Esophagus squamous epithelium (tissue), 5 donors: ENCODE data around the gene AGBL5. TPM values are rescaled to one million over a fixed set of nuclear protein-coding genes. Genes with fewer than 3 reads are reported as not detected.
A peak's percentile ranks its signal among the peaks of the same experiment; 100 is the strongest.

Experiments used
- DNase-seq: peaks from one replicate; lab custom pipeline; 2025; lab: John Stamatoyannopoulos, UW
- H3K27ac ChIP-seq, 4 donors: fragments of 200-600 bp; sonication (generic); one replicate each; pipeline ENCODE4 v1.5.1; 2016 to 2019; ENCODE audit warnings: mild to moderate bottlenecking in 1 of 4
- H3K27me3 ChIP-seq, 4 donors: fragments of 200-600 bp; sonication (generic); 1 replicate in 3 of 4; 2 replicates in 1 of 4; pipeline versions ENCODE4 v1.5.1 to v1.6.0; 2017 to 2021; ENCODE audit warnings: antibody characterized with exemption in 1 of 4
- H3K36me3 ChIP-seq, 3 donors: fragments of 200-600 bp; sonication (generic); one replicate each; pipeline ENCODE4 v1.5.1; 2016 to 2019
- H3K4me1 ChIP-seq, 3 donors: fragments of 200-600 bp; sonication (generic); one replicate each; pipeline ENCODE4 v1.5.1; 2017 to 2019
- H3K4me3 ChIP-seq, 4 donors: fragments of 200-600 bp; sonication (generic); 1 replicate in 3 of 4; 2 replicates in 1 of 4; pipeline ENCODE4 v1.5.1; 2016 to 2019; ENCODE audit warnings: mild to moderate bottlenecking in 2 of 4, moderate library complexity in 1 of 4
- H3K9me3 ChIP-seq, 3 donors: fragments of 200-600 bp; sonication (generic); one replicate each; pipeline ENCODE4 v1.5.1; 2016 to 2019
- CTCF ChIP-seq, 6 experiments: fragments of 450-650 bp in 4 of 6; fragments of 200-600 bp in 2 of 6; sonication (generic) in 2 of 6; IDR thresholded peaks; one replicate each; pipeline ENCODE4 v1.5.1; 2016 to 2019; ENCODE audit warnings: antibody characterized with exemption in 6 of 6, mild to moderate bottlenecking in 4 of 6, moderate library complexity in 4 of 6
- POLR2A ChIP-seq, 4 donors: fragments of 450-650 bp; IDR thresholded peaks; one replicate each; pipeline ENCODE4 v1.6.1; 2017; ENCODE audit warnings: antibody characterized with exemption in 4 of 4, mild to moderate bottlenecking in 4 of 4, moderate library complexity in 3 of 4
- WGBS, 2 donors: methylation state at CpG; one replicate each; pipeline ENCODE4 v1.1.5; 2018; 5-methylcytosine and 5-hydroxymethylcytosine counted together
- intact Hi-C: fragments of 100-400 bp; cut with DNase I; formaldehyde crosslinking; loops from one replicate; pipeline ENCODE4 v1.15.0; 2022
- total RNA-seq, 4 donors: library from RNA; depleted of rRNA; stranded (reverse); fragments of >200 nt; gene quantifications; one replicate each; pipeline ENCODE4 v1.1.0, GENCODE V29; 2016
- donor health status: DM: yes; HTN: yes; CAD: no.

Gene AGBL5
- total RNA-seq, 4 donors from 2014 or later: 4.7 to 12.4 (median 9.6) TPM

DNA sequence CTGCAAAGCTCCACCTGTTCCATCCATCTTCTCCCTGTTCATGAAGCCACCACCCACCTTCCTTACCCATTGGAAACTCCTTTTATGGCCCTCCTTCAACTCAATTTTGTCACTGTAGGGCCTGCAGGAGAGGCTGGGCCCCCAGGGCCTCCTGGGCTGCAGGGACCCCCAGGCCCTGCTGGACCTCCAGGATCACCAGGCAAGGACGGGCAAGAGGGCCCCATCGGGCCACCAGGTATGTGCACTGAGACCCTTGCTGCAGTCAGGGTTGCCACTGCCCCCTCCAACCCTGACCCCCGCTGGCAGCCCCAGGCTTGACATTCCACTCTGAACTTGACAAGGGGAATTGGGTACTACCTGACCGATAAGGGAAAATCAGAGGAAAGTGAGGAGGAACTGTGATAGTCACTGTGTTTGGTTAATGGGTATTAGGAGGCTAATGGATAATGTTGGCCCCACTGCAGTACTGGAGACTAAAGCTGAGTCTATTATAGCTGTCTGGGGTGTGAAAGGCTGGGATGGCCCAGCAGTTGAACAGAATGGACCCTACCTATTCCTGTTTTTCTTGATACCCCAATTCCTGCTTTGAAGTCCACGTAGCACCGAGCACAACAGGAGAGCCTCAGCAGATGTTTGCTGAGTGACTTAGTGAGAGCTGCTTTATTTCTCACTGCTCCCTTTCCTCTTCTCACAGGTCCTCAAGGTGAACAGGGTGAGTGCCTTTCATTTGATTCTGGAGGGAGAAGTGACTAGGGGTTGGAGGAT is 33.0 kb downstream of the AGBL5 start:
- no peaks in the 10 kb centered on the region for H3K27me3 ChIP-seq
- peak overlapping the region in 1 of 4 donors; percentile 90 for H3K27ac ChIP-seq
- H3K36me3 ChIP-seq: no peaks in the 10 kb centered on the region
- 63 to 94% methylated on average over 3 to 4 of the region's 6 CpGs for WGBS, 2 donors
- H3K9me3 ChIP-seq: no peaks in the 10 kb centered on the region
- no peak for DNase-seq
- intact Hi-C loops: loop anchor here (5.0 kb wide), 1 partner anchor 122 kb away; no protein-coding TSS in a partner anchor
- no peak for TF ChIP-seq CTCF (IDR thresholded peaks at IDR 0.05)
- TF ChIP-seq POLR2A (IDR thresholded peaks at IDR 0.05): no peak
- H3K4me1 ChIP-seq: peaks cover 31 to 76% (median 33%) of the 10 kb centered on the region in 3 donors
- no peak overlapping the region for H3K4me3 ChIP-seq

- H3K9me3 ChIP-seq: no peaks in the 10 kb centered on the region
- intact Hi-C loops: loop anchor here (5.0 kb wide), 1 partner anchor 123 kb away; no protein-coding TSS in a partner anchor
- WGBS, 2 donors: 68 to 79% methylated on average over 3 to 5 of the region's 10 CpGs
- peak overlapping the region; percentile 86 to 96 (median 90) for H3K27ac ChIP-seq
- H3K36me3 ChIP-seq: no peaks in the 10 kb centered on the region
- no peak for DNase-seq
- no peaks in the 10 kb centered on the region for H3K27me3 ChIP-seq
- peak overlapping the region; percentile 59 to 75 (median 72) for H3K4me3 ChIP-seq
- H3K4me1 ChIP-seq: peaks cover 31 to 70% (median 33%) of the 10 kb centered on the region in 3 donors
- TF ChIP-seq CTCF (IDR thresholded peaks at IDR 0.05) (no peak), POLR2A (IDR thresholded peaks at IDR 0.05) (no peak)
Observed at GRCh38 chr2:27085062-27085672, 33.7 kb downstream of the AGBL5 start.

DNA sequence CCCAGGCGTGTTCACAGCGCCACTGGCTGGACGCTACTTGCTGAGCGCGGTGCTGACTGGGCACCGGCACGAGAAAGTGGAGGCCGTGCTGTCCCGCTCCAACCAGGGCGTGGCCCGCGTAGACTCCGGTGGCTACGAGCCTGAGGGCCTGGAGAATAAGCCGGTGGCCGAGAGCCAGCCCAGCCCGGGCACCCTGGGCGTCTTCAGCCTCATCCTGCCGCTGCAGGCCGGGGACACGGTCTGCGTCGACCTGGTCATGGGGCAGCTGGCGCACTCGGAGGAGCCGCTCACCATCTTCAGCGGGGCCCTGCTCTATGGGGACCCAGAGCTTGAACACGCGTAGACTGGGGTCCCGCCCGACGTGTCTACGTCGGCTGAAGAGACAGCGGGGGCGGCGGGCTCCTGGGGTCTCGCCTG is 34.2 kb downstream of the AGBL5 start:
- no peaks in the 10 kb centered on the region for H3K36me3 ChIP-seq
- H3K27ac ChIP-seq: peak overlapping the region; percentile 86 to 96 (median 90)
- WGBS, 2 donors: no CpG with 5 or more reads among the region's 38 CpGs
- H3K4me1 ChIP-seq: peaks cover 29 to 65% (median 29%) of the 10 kb centered on the region in 3 donors
- TF ChIP-seq CTCF (IDR thresholded peaks at IDR 0.05) (peak in 4 of 6 experiments; percentile 27 to 44 (median 32)), POLR2A (IDR thresholded peaks at IDR 0.05) (peak in 1 of 4 donors; percentile 28)
- no peaks in the 10 kb centered on the region for H3K27me3 ChIP-seq
- no peak for DNase-seq
- H3K9me3 ChIP-seq: no peaks in the 10 kb centered on the region
- H3K4me3 ChIP-seq: peak overlapping the region; percentile 59 to 75 (median 72)
- intact Hi-C loops: loop anchor here (5.0 kb wide), 1 partner anchor 123 kb away; no protein-coding TSS in a partner anchor

DNA sequence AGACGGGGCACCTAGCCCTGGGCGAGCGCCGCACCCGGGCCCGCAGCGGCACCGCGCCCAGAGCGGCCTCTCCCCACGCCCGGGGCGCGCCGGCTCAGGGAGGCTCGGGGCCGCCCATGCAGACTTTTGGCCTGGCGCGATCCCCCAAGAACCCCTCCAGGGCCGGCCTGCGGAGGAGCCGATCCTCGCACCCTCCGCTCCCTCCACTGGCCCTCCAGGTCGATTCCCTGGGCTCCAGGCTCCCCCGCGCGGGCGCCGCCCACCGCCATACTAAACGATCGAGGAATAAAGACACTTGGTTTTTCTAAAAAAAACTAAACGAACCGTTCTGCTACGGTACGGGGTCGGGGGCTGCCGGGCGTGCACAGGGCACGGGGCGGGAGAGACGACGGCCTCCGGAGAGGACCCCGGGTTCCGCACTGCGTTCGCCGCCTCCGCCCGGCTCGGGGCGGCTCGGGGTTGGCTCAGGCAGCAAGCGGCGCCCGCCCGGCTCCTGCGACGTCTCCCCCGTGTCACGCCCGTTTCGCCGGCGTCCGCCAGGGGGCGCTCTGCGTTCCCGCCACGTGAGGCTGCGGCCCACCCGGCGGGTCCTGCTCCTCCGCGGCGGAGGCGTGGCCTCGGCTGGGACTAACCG is 34.7 kb downstream of the AGBL5 start:
- no peaks in the 10 kb centered on the region for H3K36me3 ChIP-seq
- peak overlapping the region; percentile 86 to 96 (median 90) for H3K27ac ChIP-seq
- intact Hi-C loops: loop anchor here (5.0 kb wide), 1 partner anchor 124 kb away; no protein-coding TSS in a partner anchor
- peak in 2 of 4 donors; percentile 70 to 74 for TF ChIP-seq POLR2A (IDR thresholded peaks at IDR 0.05)
- TF ChIP-seq CTCF (IDR thresholded peaks at IDR 0.05): peak; percentile 76 to 98 (median 97)
- peak; percentile 57 for DNase-seq
- H3K4me3 ChIP-seq: peak overlapping the region; percentile 59 to 75 (median 72)
- H3K9me3 ChIP-seq: no peaks in the 10 kb centered on the region
- H3K27me3 ChIP-seq: no peaks in the 10 kb centered on the region
- WGBS, 2 donors: no CpG with 5 or more reads among the region's 81 CpGs
- peaks cover 23 to 60% (median 24%) of the 10 kb centered on the region in 3 donors for H3K4me1 ChIP-seq
